Measurements from ENCODE around the gene RGS7.
"Not testable (repeated sequence)": the region's sequence is repeated elsewhere in the genome, so short reads cannot be mapped to it uniquely, and the experiment has no call there.

RGS7 gene

DNA sequence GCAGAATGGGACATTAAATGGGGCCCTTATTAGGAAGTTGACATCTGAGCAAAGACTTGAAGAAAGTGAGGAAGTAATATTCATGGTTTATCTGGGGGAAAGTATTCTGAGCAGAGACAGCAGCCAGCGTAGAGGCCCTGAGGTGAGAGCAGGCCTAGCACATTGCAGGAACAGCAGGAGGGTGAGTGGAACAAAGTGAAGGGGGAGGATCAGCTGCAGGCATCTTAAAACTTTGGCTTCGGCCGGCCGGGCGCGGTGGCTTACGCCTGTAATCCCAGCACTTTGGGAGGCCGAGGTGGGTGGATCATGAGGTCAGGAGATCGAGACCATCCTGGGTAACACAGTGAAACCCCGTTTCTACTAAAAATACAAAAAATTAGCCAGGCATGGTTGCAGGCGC lies 55.0 kb downstream of the RGS7 start:
- not testable (repeated sequence) for H3K9ac ChIP-seq (ENCODE audit: low read length); H3K4me1 ChIP-seq (ENCODE audit: control insufficient read depth, insufficient read depth, low read length); H3K27me3 ChIP-seq (replicated peaks; ENCODE audit: control insufficient read depth, insufficient read depth, low read length); H3K36me3 ChIP-seq (ENCODE audit: control insufficient read depth, insufficient read depth, low read length, severe bottlenecking); H3K9me3 ChIP-seq (ENCODE audit: control insufficient read depth, low read length); H3K4me3 ChIP-seq (ENCODE audit: low read length); DNase-seq (ENCODE audit: low read depth)

DNA sequence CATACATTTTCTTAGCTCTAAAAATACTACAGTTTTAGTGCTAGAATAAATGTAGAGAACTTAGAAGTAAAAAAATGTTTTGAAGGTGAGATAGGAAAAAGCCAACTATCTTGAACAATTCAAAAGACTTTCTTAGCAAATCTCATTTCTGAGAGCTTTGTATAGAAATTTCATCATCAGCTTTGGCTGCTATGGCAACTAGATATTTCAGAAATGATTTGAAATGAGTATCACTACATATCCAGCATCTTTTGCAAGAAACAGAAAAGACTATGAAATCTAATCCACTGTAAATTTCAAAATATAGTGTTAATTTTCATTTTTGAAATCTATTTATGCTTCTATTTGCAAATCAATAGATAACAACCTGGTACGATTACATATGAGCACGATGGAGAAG lies 57.7 kb downstream of the RGS7 start:
- H3K9me3 ChIP-seq (ENCODE audit: control insufficient read depth, low read length), result no peaks in the 10 kb centered on the region
- DNase-seq (ENCODE audit: low read depth), result peak; percentile 16
- no peak overlapping the region for H3K9ac ChIP-seq (ENCODE audit: low read length)
- no peaks in the 10 kb centered on the region for H3K4me1 ChIP-seq (ENCODE audit: control insufficient read depth, insufficient read depth, low read length)
- no peaks in the 10 kb centered on the region for H3K36me3 ChIP-seq (ENCODE audit: control insufficient read depth, insufficient read depth, low read length, severe bottlenecking)
- no peaks in the 10 kb centered on the region for H3K27me3 ChIP-seq (replicated peaks; ENCODE audit: control insufficient read depth, insufficient read depth, low read length)
- no peak overlapping the region for H3K4me3 ChIP-seq (ENCODE audit: low read length)

DNA sequence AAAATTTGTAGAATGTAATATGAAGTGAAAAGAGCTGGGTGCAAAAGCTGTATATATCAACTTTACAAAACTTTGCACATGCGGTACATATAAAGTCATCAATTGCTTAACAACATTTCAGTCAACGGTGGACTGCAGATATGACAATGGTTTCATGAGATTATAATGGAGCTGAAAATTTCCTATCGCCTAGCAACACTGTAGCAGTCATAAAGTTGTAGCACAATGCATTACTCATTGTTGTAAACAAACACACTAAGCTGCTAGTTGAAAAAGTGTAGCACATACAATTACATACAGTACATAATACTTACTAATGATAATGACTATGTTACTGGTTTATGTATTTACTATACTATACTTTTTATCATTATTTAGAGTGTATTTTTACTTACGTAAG lies 64.0 kb downstream of the RGS7 start:
- Histone ChIP-seq H3K9ac (ENCODE audit: low read length) (no peak overlapping the region), H3K4me3 (ENCODE audit: low read length) (no peak overlapping the region), H3K9me3 (ENCODE audit: control insufficient read depth, low read length) (peaks cover 4% of the 10 kb centered on the region), H3K27me3 (replicated peaks; ENCODE audit: control insufficient read depth, insufficient read depth, low read length) (no peaks in the 10 kb centered on the region), H3K4me1 (ENCODE audit: control insufficient read depth, insufficient read depth, low read length) (no peaks in the 10 kb centered on the region), H3K36me3 (ENCODE audit: control insufficient read depth, insufficient read depth, low read length, severe bottlenecking) (no peaks in the 10 kb centered on the region)
- no peak for DNase-seq (ENCODE audit: low read depth)

DNA sequence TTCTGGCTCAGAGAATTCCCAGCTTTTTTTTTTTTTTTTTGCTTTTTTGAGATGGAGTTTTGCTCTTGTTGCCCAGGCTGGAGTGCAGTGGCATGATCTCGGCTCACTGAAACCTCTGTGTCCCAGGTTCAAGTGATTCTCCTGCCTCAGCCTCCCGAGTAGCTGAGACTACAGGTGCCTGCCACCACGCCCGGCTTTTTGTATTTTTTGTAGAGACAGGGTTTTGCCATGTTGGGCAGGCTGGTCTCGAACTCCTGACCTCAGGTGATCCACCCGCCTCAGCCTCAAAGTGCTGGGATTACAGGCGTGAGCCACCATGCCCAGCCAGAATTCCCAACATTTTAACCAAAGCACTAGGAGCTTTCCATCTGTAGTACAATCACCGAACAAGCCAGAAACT lies 65.5 kb downstream of the RGS7 start:
- H3K4me1 ChIP-seq (ENCODE audit: control insufficient read depth, insufficient read depth, low read length); H3K36me3 ChIP-seq (ENCODE audit: control insufficient read depth, insufficient read depth, low read length, severe bottlenecking); DNase-seq (ENCODE audit: low read depth); H3K9ac ChIP-seq (ENCODE audit: low read length); H3K27me3 ChIP-seq (replicated peaks; ENCODE audit: control insufficient read depth, insufficient read depth, low read length); H3K4me3 ChIP-seq (ENCODE audit: low read length); H3K9me3 ChIP-seq (ENCODE audit: control insufficient read depth, low read length): not testable (repeated sequence)

DNA sequence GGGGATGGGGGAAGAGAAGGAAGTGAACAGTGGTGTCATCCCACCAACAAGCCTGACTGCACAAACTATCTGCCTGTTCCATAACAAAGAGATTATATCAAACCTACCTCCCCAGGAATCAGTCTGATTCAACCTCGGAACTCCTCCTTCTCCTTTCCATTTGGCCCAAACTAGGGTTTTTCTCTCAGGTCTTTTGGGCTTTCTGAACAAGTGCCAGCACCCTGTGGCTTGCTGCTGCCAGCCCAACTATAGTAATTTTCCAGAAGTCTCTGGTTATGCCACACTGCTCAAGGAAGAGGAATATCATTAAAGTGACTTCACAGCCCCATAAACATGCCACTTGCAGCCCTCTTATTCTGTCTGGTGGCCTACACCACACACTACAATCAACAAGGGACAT lies 70.5 kb downstream of the RGS7 start:
- Histone ChIP-seq H3K27me3 (replicated peaks; ENCODE audit: control insufficient read depth, insufficient read depth, low read length) (no peaks in the 10 kb centered on the region), H3K9me3 (ENCODE audit: control insufficient read depth, low read length) (peaks cover 21% of the 10 kb centered on the region), H3K4me3 (ENCODE audit: low read length) (no peak overlapping the region), H3K4me1 (ENCODE audit: control insufficient read depth, insufficient read depth, low read length) (no peaks in the 10 kb centered on the region), H3K36me3 (ENCODE audit: control insufficient read depth, insufficient read depth, low read length, severe bottlenecking) (no peaks in the 10 kb centered on the region), H3K9ac (ENCODE audit: low read length) (no peak overlapping the region)
- DNase-seq (ENCODE audit: low read depth), result no peak

DNA sequence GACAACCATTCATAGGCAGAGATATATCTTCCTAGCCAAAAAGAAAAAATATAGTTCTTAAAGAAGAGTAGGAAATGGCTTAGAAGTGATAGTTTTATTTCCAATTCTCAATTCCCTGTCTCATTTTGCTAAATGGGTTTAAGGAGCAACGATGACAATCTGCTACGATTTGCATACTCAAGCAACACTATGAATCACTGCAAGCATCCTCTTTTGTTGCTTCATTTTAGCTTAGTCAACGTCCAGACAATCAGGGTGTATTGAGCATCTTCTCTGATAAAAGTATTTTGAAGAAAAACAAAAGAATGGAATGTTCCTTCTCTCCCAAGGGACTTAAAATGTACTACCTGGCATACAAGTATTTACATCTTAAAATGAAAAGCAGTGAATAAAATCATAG lies 80.6 kb downstream of the RGS7 start:
- Histone ChIP-seq H3K27me3 (replicated peaks; ENCODE audit: control insufficient read depth, insufficient read depth, low read length) (no peaks in the 10 kb centered on the region), H3K36me3 (ENCODE audit: control insufficient read depth, insufficient read depth, low read length, severe bottlenecking) (no peaks in the 10 kb centered on the region), H3K4me1 (ENCODE audit: control insufficient read depth, insufficient read depth, low read length) (no peaks in the 10 kb centered on the region), H3K9ac (ENCODE audit: low read length) (no peak overlapping the region), H3K4me3 (ENCODE audit: low read length) (no peak overlapping the region), H3K9me3 (ENCODE audit: control insufficient read depth, low read length) (peaks cover 9% of the 10 kb centered on the region)
- DNase-seq (ENCODE audit: low read depth), result no peak

DNA sequence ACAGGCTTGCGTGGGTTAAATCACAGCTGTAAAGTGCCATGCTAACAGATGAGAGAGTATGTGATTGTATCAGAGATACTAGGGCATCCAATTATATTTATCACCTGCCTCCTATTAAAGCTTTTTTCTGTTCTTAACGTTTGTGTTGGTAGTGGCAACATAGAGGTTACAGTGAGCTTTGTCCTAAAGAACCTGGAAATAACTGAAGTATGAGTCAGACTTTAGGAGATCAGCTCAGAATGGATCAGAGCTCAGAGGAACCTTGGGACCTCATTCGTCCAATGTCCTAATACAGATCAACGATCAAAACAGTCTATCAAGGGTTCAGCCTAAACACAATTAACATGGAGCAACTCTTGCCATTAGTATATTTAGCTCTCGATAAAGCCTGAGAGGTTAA lies 81.0 kb downstream of the RGS7 start:
- peaks cover 9% of the 10 kb centered on the region for H3K9me3 ChIP-seq (ENCODE audit: control insufficient read depth, low read length)
- H3K4me3 ChIP-seq (ENCODE audit: low read length), result no peak overlapping the region
- no peaks in the 10 kb centered on the region for H3K4me1 ChIP-seq (ENCODE audit: control insufficient read depth, insufficient read depth, low read length)
- H3K9ac ChIP-seq (ENCODE audit: low read length), result no peak overlapping the region
- no peak for DNase-seq (ENCODE audit: low read depth)
- no peaks in the 10 kb centered on the region for H3K36me3 ChIP-seq (ENCODE audit: control insufficient read depth, insufficient read depth, low read length, severe bottlenecking)
- no peaks in the 10 kb centered on the region for H3K27me3 ChIP-seq (replicated peaks; ENCODE audit: control insufficient read depth, insufficient read depth, low read length)

DNA sequence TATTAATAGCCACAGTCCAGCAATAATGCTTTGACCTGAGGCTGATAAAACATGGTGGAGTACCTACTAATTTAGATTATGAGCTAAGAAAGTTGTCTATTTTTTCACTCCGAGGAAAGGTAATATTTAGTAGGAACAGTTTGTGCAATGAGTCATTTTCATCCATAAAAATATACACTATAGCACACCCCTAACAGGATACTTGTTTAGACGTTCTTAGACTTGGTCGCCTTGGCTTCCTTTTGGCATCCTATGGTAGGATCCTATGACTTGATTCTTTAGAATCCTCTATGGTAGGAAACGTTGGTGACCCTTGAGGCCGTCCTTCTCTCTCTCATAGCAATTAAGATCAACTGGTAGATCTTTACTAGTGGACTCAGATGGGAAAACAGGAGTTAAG lies 81.8 kb downstream of the RGS7 start:
- no peaks in the 10 kb centered on the region for H3K27me3 ChIP-seq (replicated peaks; ENCODE audit: control insufficient read depth, insufficient read depth, low read length)
- H3K36me3 ChIP-seq (ENCODE audit: control insufficient read depth, insufficient read depth, low read length, severe bottlenecking), result no peaks in the 10 kb centered on the region
- H3K9me3 ChIP-seq (ENCODE audit: control insufficient read depth, low read length), result peaks cover 9% of the 10 kb centered on the region
- H3K4me3 ChIP-seq (ENCODE audit: low read length), result no peak overlapping the region
- no peaks in the 10 kb centered on the region for H3K4me1 ChIP-seq (ENCODE audit: control insufficient read depth, insufficient read depth, low read length)
- H3K9ac ChIP-seq (ENCODE audit: low read length), result no peak overlapping the region
- DNase-seq (ENCODE audit: low read depth), result no peak

DNA sequence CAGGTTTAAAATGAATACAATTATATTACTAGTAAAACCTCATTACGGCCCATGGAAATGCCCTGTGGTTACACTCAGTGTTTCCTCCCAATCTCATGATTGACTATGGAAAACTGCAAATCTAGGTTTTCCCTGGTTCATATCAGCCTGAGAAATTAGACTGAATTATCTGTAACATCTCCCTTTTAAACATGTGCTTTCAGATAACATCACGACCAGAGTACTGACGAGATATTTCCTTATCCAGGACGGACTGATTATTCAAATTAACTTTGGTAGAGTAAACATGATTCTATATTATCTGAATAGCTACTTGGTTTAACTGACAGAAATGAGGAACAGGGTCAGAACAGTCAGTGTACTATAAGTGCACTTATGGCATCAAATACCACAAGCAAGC lies 82.3 kb downstream of the RGS7 start:
- Histone ChIP-seq H3K9ac (ENCODE audit: low read length) (no peak overlapping the region), H3K9me3 (ENCODE audit: control insufficient read depth, low read length) (peaks cover 9% of the 10 kb centered on the region), H3K27me3 (replicated peaks; ENCODE audit: control insufficient read depth, insufficient read depth, low read length) (no peaks in the 10 kb centered on the region), H3K4me3 (ENCODE audit: low read length) (no peak overlapping the region), H3K4me1 (ENCODE audit: control insufficient read depth, insufficient read depth, low read length) (no peaks in the 10 kb centered on the region), H3K36me3 (ENCODE audit: control insufficient read depth, insufficient read depth, low read length, severe bottlenecking) (no peaks in the 10 kb centered on the region)
- no peak for DNase-seq (ENCODE audit: low read depth)

DNA sequence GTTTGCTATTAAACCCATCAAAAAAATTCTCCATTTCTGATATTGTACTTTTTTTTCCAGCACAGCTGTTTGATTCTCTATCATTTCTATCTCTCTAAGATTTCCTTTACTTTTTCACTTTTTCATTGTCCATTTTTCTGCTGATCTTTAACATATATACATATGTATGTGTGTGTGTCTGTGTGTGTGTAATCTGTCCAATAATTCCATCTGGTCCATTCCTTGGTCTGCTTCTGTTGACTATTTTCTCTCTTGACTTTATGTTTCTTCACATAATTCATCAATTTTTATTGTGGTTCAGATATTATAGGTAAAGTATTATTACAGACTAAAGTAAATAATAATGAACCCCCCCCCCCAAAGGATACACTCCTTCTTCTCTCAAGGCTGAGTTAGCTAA lies 84.2 kb downstream of the RGS7 start:
- H3K9me3 ChIP-seq (ENCODE audit: control insufficient read depth, low read length), result peaks cover 9% of the 10 kb centered on the region
- no peaks in the 10 kb centered on the region for H3K4me1 ChIP-seq (ENCODE audit: control insufficient read depth, insufficient read depth, low read length)
- H3K27me3 ChIP-seq (replicated peaks; ENCODE audit: control insufficient read depth, insufficient read depth, low read length), result no peaks in the 10 kb centered on the region
- no peak for DNase-seq (ENCODE audit: low read depth)
- H3K4me3 ChIP-seq (ENCODE audit: low read length), result no peak overlapping the region
- H3K36me3 ChIP-seq (ENCODE audit: control insufficient read depth, insufficient read depth, low read length, severe bottlenecking), result no peaks in the 10 kb centered on the region
- no peak overlapping the region for H3K9ac ChIP-seq (ENCODE audit: low read length)

DNA sequence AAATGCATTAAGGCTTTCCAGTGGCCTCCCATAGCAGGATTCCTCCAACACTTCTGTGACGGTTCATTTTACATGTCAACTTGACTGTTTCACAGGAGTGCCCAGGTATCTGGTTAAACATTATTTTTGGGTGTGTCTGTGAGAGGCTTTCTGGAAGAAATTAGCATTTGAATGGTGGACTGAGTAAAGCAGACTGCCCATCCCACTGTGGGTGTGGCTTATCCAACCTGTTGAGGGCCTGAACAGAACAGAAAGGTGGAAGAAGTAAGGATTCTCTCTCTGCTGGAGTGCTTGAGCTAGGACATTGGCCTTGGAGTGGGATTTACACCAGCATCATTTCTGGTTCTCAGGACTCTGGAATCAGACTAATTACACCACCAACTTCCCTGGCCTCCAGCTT lies 85.6 kb downstream of the RGS7 start:
- no peak for DNase-seq (ENCODE audit: low read depth)
- H3K9me3 ChIP-seq (ENCODE audit: control insufficient read depth, low read length), result peaks cover 9% of the 10 kb centered on the region
- H3K9ac ChIP-seq (ENCODE audit: low read length), result no peak overlapping the region
- no peaks in the 10 kb centered on the region for H3K4me1 ChIP-seq (ENCODE audit: control insufficient read depth, insufficient read depth, low read length)
- H3K4me3 ChIP-seq (ENCODE audit: low read length), result no peak overlapping the region
- no peaks in the 10 kb centered on the region for H3K27me3 ChIP-seq (replicated peaks; ENCODE audit: control insufficient read depth, insufficient read depth, low read length)
- H3K36me3 ChIP-seq (ENCODE audit: control insufficient read depth, insufficient read depth, low read length, severe bottlenecking), result no peaks in the 10 kb centered on the region

DNA sequence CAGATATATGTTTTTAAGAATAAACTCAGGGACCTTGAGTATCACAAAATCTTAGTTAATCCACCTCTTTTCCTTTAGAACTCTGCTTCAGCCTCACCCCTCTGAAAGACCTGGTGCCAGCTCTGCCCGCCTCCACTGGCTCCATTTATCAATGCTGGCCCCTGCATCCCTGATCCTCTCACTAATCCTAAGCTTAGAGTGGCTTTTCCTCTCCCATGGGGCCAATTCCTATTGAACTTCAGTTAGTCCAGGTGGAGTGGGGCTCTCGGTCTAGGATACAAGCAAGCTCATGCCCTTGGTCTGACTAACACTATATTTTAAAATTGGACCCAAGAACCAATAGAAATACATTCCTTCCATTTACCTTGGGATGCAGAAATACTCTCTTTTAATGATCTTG lies 87.0 kb downstream of the RGS7 start:
- no peak overlapping the region for H3K9ac ChIP-seq (ENCODE audit: low read length)

More for the DNA sequence above, 87.0 kb downstream of the RGS7 start:
- no peaks in the 10 kb centered on the region for H3K36me3 ChIP-seq (ENCODE audit: control insufficient read depth, insufficient read depth, low read length, severe bottlenecking)
- no peaks in the 10 kb centered on the region for H3K4me1 ChIP-seq (ENCODE audit: control insufficient read depth, insufficient read depth, low read length)
- H3K9me3 ChIP-seq (ENCODE audit: control insufficient read depth, low read length), result peaks cover 9% of the 10 kb centered on the region
- DNase-seq (ENCODE audit: low read depth), result no peak
- H3K27me3 ChIP-seq (replicated peaks; ENCODE audit: control insufficient read depth, insufficient read depth, low read length), result no peaks in the 10 kb centered on the region
- H3K4me3 ChIP-seq (ENCODE audit: low read length), result no peak overlapping the region
